GM06990 (cell line): ENCODE results near the gene STARD9.

Experiments used
- DNase-seq: peaks from one replicate; pipeline ENCODE4 v3.0.0-alpha.2; 2011; ENCODE audit not compliant: insufficient read length; ENCODE audit errors: extremely low read depth
- H3K27me3 ChIP-seq: replicated peaks from 2 replicates; pipeline ENCODE4 v1.6.0; 2011; ENCODE audit warnings: low read length; ENCODE audit not compliant: control insufficient read depth, insufficient read depth
- H3K36me3 ChIP-seq: 2 replicates; pipeline ENCODE4 v1.5.1; 2011; ENCODE audit warnings: low read length; ENCODE audit not compliant: control insufficient read depth, insufficient read depth
- H3K4me3 ChIP-seq: replicated peaks from 2 replicates; pipeline ENCODE4 v1.5.1; 2011; ENCODE audit warnings: low read depth, mild to moderate bottlenecking, control low read depth, low read length
- TF ChIP-seq, protein P1 (sequence below): IDR thresholded peaks from 2 replicates; pipeline ENCODE4 v1.5.1; 2011; ENCODE audit warnings: low read length, control low read depth, mild to moderate bottlenecking, inconsistent platforms; ENCODE audit not compliant: insufficient read depth, poor library complexity, severe bottlenecking

The STARD9 gene

GRCh38 chr15:42732095-42732827 is 156.9 kb downstream of the STARD9 start:
- H3K4me3 ChIP-seq, result no peak overlapping the region
- H3K36me3 ChIP-seq, result peaks cover 33% of the 10 kb centered on the region
- DNase-seq, result no peak
- TF ChIP-seq, protein P1, sequence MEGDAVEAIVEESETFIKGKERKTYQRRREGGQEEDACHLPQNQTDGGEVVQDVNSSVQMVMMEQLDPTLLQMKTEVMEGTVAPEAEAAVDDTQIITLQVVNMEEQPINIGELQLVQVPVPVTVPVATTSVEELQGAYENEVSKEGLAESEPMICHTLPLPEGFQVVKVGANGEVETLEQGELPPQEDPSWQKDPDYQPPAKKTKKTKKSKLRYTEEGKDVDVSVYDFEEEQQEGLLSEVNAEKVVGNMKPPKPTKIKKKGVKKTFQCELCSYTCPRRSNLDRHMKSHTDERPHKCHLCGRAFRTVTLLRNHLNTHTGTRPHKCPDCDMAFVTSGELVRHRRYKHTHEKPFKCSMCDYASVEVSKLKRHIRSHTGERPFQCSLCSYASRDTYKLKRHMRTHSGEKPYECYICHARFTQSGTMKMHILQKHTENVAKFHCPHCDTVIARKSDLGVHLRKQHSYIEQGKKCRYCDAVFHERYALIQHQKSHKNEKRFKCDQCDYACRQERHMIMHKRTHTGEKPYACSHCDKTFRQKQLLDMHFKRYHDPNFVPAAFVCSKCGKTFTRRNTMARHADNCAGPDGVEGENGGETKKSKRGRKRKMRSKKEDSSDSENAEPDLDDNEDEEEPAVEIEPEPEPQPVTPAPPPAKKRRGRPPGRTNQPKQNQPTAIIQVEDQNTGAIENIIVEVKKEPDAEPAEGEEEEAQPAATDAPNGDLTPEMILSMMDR, result no peak
- no peaks in the 10 kb centered on the region for H3K27me3 ChIP-seq

GRCh38 chr15:42733027-42733426 is 157.6 kb downstream of the STARD9 start:
- no peak for DNase-seq
- no peaks in the 10 kb centered on the region for H3K27me3 ChIP-seq
- TF ChIP-seq, protein P1, result no peak
- no peak overlapping the region for H3K4me3 ChIP-seq
- peaks cover 30% of the 10 kb centered on the region for H3K36me3 ChIP-seq

- Histone ChIP-seq H3K27me3 (no peaks in the 10 kb centered on the region), H3K4me3 (no peak overlapping the region), H3K36me3 (peaks cover 25% of the 10 kb centered on the region)
- TF ChIP-seq, protein P1, result no peak
- DNase-seq, result no peak
Measured at GRCh38 chr15:42734076-42734672, 158.8 kb downstream of the STARD9 start.

DNA sequence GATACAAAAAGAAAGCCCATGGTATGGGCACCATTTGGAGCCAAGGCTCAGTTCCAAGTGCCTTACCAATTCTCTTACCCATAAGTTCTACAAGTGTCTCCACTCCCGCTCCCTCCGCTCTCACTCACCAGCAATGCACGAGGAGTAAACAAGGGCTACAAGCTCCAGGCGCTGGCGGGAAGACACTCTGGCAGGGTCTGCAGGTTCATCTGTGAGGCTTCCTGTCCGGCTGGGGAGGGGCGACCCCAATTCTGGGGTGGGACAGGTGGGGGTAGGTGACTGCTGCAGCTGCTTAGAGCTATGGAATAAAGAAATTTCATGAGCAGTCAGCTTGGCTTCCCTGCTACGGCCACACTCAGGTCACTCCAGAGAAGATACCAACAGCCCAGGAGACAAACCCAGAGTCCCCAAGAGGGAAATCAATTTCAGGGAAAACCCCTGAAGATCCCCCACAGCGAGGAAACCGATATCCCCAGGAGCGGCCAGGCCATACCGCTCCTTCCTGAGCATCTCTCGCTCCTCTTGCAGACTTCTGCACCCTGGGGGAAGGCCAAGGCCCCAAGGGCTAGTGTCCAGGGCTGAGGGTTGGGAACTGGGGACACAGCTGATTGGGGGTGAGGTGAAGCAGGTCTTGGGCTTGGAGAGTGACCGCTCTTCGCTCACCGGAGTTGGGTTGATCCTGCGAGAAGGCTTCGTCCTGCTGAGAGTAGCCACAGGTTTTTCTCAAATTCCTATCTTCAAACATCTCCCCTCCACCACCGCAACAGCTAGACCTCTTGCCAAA is 160.2 kb downstream of the STARD9 start:
- H3K27me3 ChIP-seq, result no peaks in the 10 kb centered on the region
- DNase-seq, result no peak
- peak overlapping the region; percentile 85 for H3K4me3 ChIP-seq
- TF ChIP-seq, protein P1, result no peak
- H3K36me3 ChIP-seq, result peaks cover 14% of the 10 kb centered on the region

- H3K36me3 ChIP-seq, result peaks cover 10% of the 10 kb centered on the region
- TF ChIP-seq, protein P1, result no peak
- peak; percentile 37 for DNase-seq
- H3K4me3 ChIP-seq, result peak overlapping the region; percentile 85
- no peaks in the 10 kb centered on the region for H3K27me3 ChIP-seq
Measured at GRCh38 chr15:42736178-42736792, 160.9 kb downstream of the STARD9 start.
